Adrenal gland (tissue), 5 donors: ENCODE measurements around the gene OR4D1.

Source experiments
- POLR2A ChIP-seq, 2 donors: fragments of 450-650 bp; IDR thresholded peaks; one replicate each; pipeline ENCODE4 v1.6.1; 2017; ENCODE audit warnings: antibody characterized with exemption in 2 of 2, mild to moderate bottlenecking in 2 of 2, moderate library complexity in 1 of 2
- TF ChIP-seq, protein P1 (sequence below), 6 experiments: fragments of 450-650 bp in 4 of 6; fragments of 200-600 bp in 2 of 6; sonication (generic) in 1 of 6; IDR thresholded peaks; 1 replicate in 5 of 6; 2 replicates in 1 of 6; pipeline versions ENCODE4 v1.5.1 to v1.8.0; 2016 to 2021; ENCODE audit warnings: antibody characterized with exemption in 6 of 6, mild to moderate bottlenecking in 2 of 6, moderate library complexity in 1 of 6
- donor health status: DM: no; HTN: no; CAD: no.

DNA sequence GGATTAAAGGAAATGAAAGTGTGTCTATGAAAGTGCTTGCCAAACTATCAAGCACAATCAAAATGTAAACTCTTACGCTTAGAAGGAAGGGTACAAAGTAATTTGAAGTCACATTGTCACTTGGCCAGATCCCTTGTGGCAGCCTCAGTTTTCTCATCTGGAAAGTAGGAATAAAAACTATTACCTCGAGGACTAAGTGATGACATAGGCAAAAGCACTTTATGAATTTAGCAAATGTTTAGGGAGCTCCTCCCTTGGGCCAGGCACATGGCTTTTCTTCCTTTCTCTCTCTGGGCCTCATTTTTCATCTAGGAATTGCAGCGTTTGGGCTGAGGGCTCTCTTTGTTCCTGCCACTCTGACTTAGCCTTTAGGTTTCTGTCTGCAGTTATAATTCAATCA, 36.5 kb upstream of the OR4D1 start:
- TF ChIP-seq, protein P1, sequence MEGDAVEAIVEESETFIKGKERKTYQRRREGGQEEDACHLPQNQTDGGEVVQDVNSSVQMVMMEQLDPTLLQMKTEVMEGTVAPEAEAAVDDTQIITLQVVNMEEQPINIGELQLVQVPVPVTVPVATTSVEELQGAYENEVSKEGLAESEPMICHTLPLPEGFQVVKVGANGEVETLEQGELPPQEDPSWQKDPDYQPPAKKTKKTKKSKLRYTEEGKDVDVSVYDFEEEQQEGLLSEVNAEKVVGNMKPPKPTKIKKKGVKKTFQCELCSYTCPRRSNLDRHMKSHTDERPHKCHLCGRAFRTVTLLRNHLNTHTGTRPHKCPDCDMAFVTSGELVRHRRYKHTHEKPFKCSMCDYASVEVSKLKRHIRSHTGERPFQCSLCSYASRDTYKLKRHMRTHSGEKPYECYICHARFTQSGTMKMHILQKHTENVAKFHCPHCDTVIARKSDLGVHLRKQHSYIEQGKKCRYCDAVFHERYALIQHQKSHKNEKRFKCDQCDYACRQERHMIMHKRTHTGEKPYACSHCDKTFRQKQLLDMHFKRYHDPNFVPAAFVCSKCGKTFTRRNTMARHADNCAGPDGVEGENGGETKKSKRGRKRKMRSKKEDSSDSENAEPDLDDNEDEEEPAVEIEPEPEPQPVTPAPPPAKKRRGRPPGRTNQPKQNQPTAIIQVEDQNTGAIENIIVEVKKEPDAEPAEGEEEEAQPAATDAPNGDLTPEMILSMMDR (IDR thresholded peaks at IDR 0.05): no peak
- no peak for TF ChIP-seq POLR2A (IDR thresholded peaks at IDR 0.05)
